T-helper 1 cell treated with Interleukin-12 subunit alpha and Interleukin-12 subunit beta and Interleukin-4 antibody, amounts not matched to agents 30 μg/mL and 1 μg/mL, for 36 hours (primary cell): ENCODE results near the gene TFAP2A.

ENCODE experiments used
- H3K27ac Mint-ChIP-seq: one replicate; pipeline ENCODE4 v1.8.0; 2021; ENCODE audit warnings: mild to moderate bottlenecking, mixed read lengths
- H3K27me3 Mint-ChIP-seq: one replicate; pipeline ENCODE4 v1.8.0; 2021; ENCODE audit warnings: low read depth, mixed read lengths
- H3K36me3 Mint-ChIP-seq: one replicate; pipeline ENCODE4 v1.8.0; 2021; ENCODE audit warnings: low read depth, mixed read lengths
- H3K4me1 Mint-ChIP-seq: one replicate; pipeline ENCODE4 v1.8.0; 2021; ENCODE audit warnings: low read depth, mixed read lengths
- H3K4me3 Mint-ChIP-seq: one replicate; pipeline ENCODE4 v1.8.0; 2021; ENCODE audit warnings: mild to moderate bottlenecking, moderate library complexity, mixed read lengths
- H3K9me3 Mint-ChIP-seq: one replicate; pipeline ENCODE4 v1.8.0; 2021; ENCODE audit warnings: mixed read lengths

The TFAP2A gene

GRCh38 chr6:10403385-10404106 is 11.3 kb downstream of the TFAP2A start:
- Mint-ChIP-seq H3K9me3 (peaks cover 24% of the 10 kb centered on the region), H3K4me3 (peak overlapping the region; percentile 67), H3K27me3 (peaks cover 80% of the 10 kb centered on the region), H3K27ac (peak overlapping the region; percentile 46), H3K4me1 (peaks cover 11% of the 10 kb centered on the region), H3K36me3 (peaks cover 9% of the 10 kb centered on the region)

DNA sequence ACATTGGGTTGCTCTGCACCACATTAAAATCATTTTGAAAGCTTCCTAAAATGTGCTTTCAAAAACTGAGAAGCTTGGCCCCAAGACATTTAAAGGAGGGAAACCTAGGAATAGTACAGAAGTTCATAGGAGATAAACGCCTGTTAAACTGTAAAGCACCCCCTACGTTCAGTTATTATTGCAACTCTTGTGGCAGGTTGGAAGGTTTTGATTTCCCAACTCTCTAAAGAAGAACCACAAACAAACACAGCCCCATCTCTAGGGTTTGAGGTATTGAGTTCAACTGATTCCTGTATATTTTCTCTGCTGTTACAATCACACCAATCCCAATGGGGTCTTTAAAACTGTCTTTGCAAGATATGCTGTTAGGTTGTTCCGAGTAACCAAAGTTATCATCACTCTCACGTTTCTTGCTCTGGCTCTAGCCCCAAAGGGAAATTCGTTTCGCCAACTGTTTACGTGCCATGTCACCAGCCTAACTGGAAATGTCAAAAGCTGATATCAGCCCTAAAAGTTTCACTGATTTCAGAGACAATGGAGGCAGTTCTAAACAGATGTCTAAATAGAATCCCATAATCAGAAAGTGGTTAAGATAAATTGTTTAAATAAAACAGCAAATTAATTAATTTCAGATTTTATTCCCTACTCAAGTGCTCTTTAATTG is 12.1 kb downstream of the TFAP2A start:
- Mint-ChIP-seq H3K4me3 (peak overlapping the region; percentile 67), H3K27me3 (peaks cover 78% of the 10 kb centered on the region), H3K27ac (peak overlapping the region; percentile 46), H3K36me3 (peaks cover 9% of the 10 kb centered on the region), H3K4me1 (peaks cover 11% of the 10 kb centered on the region), H3K9me3 (peaks cover 24% of the 10 kb centered on the region)

GRCh38 chr6:10401632-10402223 is 13.1 kb downstream of the TFAP2A start:
- H3K9me3 Mint-ChIP-seq = peaks cover 24% of the 10 kb centered on the region
- H3K27me3 Mint-ChIP-seq = peaks cover 78% of the 10 kb centered on the region
- H3K36me3 Mint-ChIP-seq = peaks cover 6% of the 10 kb centered on the region
- H3K4me1 Mint-ChIP-seq = peaks cover 11% of the 10 kb centered on the region
- H3K4me3 Mint-ChIP-seq = no peak overlapping the region
- H3K27ac Mint-ChIP-seq = no peak overlapping the region

- Mint-ChIP-seq H3K27ac (no peak overlapping the region), H3K27me3 (peaks cover 77% of the 10 kb centered on the region), H3K4me3 (no peak overlapping the region), H3K36me3 (peaks cover 5% of the 10 kb centered on the region), H3K4me1 (peaks cover 11% of the 10 kb centered on the region), H3K9me3 (peaks cover 20% of the 10 kb centered on the region)
These were observed 13.8 kb downstream of the TFAP2A start for GRCh38 chr6:10401004-10401536.

- H3K4me1 Mint-ChIP-seq = peaks cover 11% of the 10 kb centered on the region
- H3K4me3 Mint-ChIP-seq = no peak overlapping the region
- H3K27ac Mint-ChIP-seq = no peak overlapping the region
- H3K9me3 Mint-ChIP-seq = peaks cover 13% of the 10 kb centered on the region
- peaks cover 2% of the 10 kb centered on the region for H3K36me3 Mint-ChIP-seq
- peaks cover 77% of the 10 kb centered on the region for H3K27me3 Mint-ChIP-seq
These were observed 14.5 kb downstream of the TFAP2A start for GRCh38 chr6:10400330-10400729.

DNA sequence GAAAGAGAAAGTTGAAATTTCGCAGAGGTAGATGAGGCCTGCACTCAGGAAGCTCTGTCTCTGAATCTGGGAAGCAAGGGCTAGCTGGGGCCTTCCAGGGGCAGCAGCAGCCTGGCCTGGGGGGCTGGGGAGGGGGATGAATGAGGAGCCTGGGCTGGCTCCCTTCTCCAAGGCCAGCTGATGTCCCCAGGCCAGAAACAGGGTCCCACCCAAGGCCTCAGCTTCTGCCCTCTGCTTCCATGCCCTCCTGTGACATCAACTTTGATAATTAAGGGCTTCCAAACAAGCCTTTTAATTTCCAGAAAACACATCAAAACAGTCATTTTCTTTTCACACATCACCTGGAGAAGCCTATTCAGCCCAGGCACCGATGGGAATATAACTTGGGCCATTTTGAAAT is 15.4 kb downstream of the TFAP2A start:
- H3K36me3 Mint-ChIP-seq = peaks cover 1% of the 10 kb centered on the region
- H3K4me1 Mint-ChIP-seq = peaks cover 10% of the 10 kb centered on the region
- H3K27ac Mint-ChIP-seq = no peak overlapping the region
- H3K9me3 Mint-ChIP-seq = peaks cover 11% of the 10 kb centered on the region
- H3K27me3 Mint-ChIP-seq = peaks cover 84% of the 10 kb centered on the region
- no peak overlapping the region for H3K4me3 Mint-ChIP-seq

DNA sequence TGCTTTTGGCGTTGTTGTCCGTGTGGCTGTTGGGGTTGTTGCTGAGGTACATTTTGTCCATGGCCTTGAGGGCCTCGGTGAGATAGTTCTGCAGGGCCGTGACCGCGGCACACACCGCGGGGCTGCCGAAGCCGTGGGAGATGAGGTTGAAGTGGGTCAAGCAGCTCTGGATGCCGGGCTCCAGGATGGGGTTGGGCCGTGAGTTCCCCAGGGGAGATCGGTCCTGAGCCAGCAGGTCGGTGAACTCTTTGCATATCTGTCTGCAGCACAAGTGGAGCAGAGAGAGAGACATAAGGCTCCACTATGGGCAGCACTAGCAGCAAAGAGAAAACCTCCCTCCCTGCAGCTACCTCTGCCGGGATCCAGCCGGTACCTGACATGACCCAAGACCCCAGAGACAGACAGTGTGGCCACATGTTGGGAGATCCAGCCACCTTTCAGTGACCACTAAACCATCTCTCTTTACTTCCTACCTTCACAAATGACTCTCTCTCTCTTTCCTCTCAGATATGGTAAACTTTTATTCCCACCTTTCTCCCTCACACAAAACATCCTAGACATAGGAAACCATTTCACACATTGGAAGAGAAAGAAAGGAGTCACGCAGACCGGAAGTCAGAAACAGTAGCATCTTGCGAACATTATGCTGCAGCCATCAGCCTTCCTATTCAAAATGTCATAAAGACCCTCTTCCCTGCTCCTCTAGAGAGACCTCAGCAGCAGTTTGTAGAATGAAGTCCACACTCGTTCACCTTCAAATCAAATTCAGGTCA is 16.2 kb downstream of the TFAP2A start:
- no peak overlapping the region for H3K4me3 Mint-ChIP-seq
- H3K4me1 Mint-ChIP-seq = peaks cover 5% of the 10 kb centered on the region
- no peaks in the 10 kb centered on the region for H3K36me3 Mint-ChIP-seq
- H3K9me3 Mint-ChIP-seq = peaks cover 13% of the 10 kb centered on the region
- peaks cover 92% of the 10 kb centered on the region for H3K27me3 Mint-ChIP-seq
- no peak overlapping the region for H3K27ac Mint-ChIP-seq

GRCh38 chr6:10397756-10398445 is 17.0 kb downstream of the TFAP2A start:
- Mint-ChIP-seq H3K4me1 (no peaks in the 10 kb centered on the region), H3K9me3 (peaks cover 9% of the 10 kb centered on the region), H3K4me3 (no peak overlapping the region), H3K36me3 (no peaks in the 10 kb centered on the region), H3K27ac (no peak overlapping the region), H3K27me3 (peaks cover 94% of the 10 kb centered on the region)

DNA sequence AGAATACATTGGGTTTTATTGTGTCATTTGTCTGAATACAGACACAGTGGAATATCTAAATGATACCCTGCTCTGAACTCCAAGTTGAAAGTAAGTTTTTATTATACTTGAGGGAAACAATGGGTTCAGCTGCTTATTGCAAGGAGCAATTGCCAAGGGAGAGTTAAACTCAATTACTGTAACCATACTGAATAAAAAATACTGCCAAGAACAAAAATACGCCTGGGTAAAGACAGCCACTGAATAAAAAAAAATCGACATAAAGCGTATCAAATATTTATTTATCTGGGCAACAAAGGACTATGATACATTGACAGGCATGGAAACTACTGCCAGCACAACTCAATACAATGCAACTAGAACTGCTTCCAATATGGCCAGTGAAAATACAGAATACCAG is 18.1 kb downstream of the TFAP2A start:
- Mint-ChIP-seq H3K4me3 (no peak overlapping the region), H3K36me3 (no peaks in the 10 kb centered on the region), H3K27ac (no peak overlapping the region), H3K27me3 (peaks cover 94% of the 10 kb centered on the region), H3K4me1 (no peaks in the 10 kb centered on the region), H3K9me3 (peaks cover 7% of the 10 kb centered on the region)

DNA sequence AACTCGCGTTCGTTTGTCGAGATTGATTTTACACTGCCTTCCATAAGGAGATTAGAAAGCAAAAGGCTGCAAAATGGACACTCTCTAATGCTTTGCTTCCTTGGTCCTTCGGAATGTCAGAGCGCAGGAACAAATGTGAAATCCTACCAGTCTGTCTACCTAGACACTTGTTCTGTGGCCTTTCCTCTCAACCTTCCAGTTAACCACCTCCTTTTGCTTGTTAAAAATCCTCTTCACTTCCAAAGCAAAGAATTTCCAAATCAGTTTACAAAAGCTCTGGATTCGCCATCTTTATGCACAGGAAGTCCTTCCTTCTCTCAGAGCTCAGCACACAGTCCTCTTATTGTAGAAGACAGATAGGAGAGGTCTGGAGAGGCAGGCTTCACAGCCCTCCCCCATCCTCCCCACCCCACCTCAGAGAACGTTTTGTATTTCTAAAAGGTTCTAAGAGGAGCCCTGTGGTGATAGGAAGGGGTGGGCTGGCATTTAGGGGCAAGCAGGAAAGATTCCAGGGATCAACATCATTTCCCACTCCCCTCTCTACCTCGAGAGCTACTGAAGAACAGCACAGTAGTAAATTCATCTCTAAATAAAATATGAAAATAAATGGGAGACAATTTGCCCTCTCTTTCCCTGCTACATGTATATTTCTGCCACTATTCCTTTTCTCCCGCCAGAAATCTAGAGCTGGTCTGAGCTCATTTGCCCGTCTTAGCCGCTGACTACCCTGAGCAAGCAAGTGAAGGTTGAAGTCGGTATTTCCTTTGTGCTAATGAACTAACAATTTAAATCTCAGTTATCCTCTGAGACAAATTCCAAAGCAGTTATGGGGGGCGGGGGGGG is 18.9 kb downstream of the TFAP2A start:
- Mint-ChIP-seq H3K36me3 (no peaks in the 10 kb centered on the region), H3K4me3 (no peak overlapping the region), H3K9me3 (peaks cover 7% of the 10 kb centered on the region), H3K27me3 (peaks cover 94% of the 10 kb centered on the region), H3K4me1 (no peaks in the 10 kb centered on the region), H3K27ac (no peak overlapping the region)

GRCh38 chr6:10395171-10395703 is 19.6 kb downstream of the TFAP2A start:
- H3K4me3 Mint-ChIP-seq = no peak overlapping the region
- H3K36me3 Mint-ChIP-seq = no peaks in the 10 kb centered on the region
- no peak overlapping the region for H3K27ac Mint-ChIP-seq
- peaks cover 7% of the 10 kb centered on the region for H3K9me3 Mint-ChIP-seq
- H3K27me3 Mint-ChIP-seq = peaks cover 96% of the 10 kb centered on the region
- H3K4me1 Mint-ChIP-seq = no peaks in the 10 kb centered on the region

DNA sequence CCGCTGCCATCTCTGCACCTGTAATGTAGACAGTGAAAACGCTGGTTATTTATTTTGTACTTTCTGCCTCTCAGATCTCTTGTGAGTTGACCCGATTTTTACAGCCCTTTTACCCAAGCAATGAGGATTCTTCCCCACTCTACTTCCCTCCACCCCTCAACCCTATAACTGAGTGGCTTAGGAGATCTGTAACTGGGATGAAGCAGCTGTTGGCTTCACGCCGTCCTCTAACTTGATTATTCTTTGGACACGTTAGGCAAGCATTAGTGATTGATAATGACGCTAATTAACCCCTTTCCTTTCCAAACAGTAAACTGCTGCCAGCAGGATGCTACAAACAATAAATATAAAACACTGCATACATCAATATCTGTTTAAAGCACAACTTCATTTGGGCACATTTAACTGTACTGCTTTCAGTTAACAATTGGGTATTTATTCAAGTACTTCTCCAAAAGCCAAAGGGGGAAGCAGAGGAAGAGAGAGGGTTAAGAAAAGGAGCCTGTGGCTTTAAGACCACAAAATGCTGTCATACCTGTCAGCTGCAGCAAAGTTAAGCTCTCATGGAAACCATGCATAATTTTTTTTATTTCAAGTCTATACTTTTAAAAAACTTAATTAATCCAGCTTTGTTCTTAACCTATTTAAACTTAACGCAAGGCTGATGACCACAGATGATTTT is 21.2 kb downstream of the TFAP2A start:
- Mint-ChIP-seq H3K9me3 (peaks cover 7% of the 10 kb centered on the region), H3K4me3 (no peak overlapping the region)

More for the DNA sequence above, 21.2 kb downstream of the TFAP2A start:
- peaks cover 97% of the 10 kb centered on the region for H3K27me3 Mint-ChIP-seq
- H3K4me1 Mint-ChIP-seq = no peaks in the 10 kb centered on the region
- peaks cover 3% of the 10 kb centered on the region for H3K36me3 Mint-ChIP-seq
- H3K27ac Mint-ChIP-seq = no peak overlapping the region
